ENCODE measurements around the gene HYAL1.

DNA sequence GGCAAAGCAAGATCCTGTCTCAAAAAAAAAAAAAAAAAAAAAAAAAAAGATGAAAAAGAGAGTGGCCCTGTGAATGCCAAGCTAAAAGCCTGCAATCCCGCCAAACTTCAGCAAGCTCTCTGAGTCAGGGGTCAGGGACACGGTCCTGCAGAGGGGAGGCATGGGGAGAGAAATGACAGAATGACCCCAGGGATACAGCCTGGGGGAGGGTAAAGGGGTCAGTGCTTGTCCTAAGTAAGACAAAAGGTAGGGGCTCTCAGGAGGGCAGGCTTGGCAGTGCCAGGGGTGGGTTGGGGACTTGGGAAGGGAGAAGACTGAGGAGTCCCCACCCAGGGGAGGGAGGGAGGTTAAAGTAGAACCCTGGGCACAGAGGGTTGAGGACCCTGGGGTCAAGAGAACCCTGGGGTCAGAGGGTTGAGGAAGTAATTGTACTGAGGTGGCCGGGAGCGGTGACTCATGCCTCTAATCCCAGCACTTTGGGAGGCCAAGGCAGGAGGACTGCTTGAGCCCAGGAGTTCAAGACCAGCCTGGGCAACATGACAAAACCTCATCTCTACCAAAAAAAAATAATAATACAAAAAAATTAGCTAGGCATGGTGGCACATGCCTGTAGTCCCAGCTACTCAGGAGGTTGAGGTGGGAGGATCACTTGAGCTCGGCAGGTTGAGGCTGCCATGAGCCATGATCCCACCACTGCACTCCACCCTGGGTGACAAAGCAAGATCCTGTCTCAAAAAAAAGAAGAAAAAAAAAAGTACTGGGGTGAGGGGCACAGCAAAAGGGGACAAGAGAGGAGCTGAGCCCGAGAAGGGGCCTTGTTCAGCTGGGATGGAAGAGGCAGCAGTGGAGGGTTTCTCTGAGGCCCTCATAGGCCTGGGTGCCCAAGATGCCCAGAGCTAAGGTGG is 39.6 kb downstream of the HYAL1 start:
- no peak for TF ChIP-seq EZH2 (IDR thresholded peaks at IDR 0.05; ENCODE audit: insufficient read depth, poor library complexity, severe bottlenecking)
- no peak for TF ChIP-seq EZH2phosphoT487 (IDR thresholded peaks at IDR 0.05; ENCODE audit: insufficient read depth, low read depth)

Measured in GM23248 (cell line).